ENCODE results near the gene FASN. TPM values are rescaled to one million over a fixed set of nuclear protein-coding genes. Genes with fewer than 3 reads are reported as not detected.
A peak's percentile ranks its signal among the peaks of the same experiment; 100 is the strongest.

FASN gene
- total and polyA plus RNA-seq, 2 of the 13 experiments (the other 11 are each of a cell fraction or from before 2014, with no cell fraction given), result 51.7 to 101 TPM

GRCh38 chr17:82103553-82104451, 5.8 kb upstream of the FASN start:
- no peaks in the 10 kb centered on the region for H4K20me1 ChIP-seq (ENCODE audit: insufficient read depth, low read length)
- intact Hi-C loops (cut with micrococcal nuclease; ENCODE audit: unreplicated experiment) (loop anchor here (2.0 to 10.0 kb wide), 2 partner anchors 67 to 131 kb away; partner anchors contain the start of gene DCXR), in situ Hi-C loops (cut with HindIII; ENCODE audit: extremely low pct_ligation_motif_present, low pct_unique_long_range_greater_than_20kb) (no loop called here)
- DNase-seq (ENCODE audit: low spot score) (peak; percentile 90), ATAC-seq (peak; percentile 29), FAIRE-seq (peak; percentile 93)
- H3K36me3 ChIP-seq (replicated peaks in 1 of 2; ENCODE audit: control insufficient read depth in 1 of 2, insufficient read depth in 2 of 2, low read length in 2 of 2), result no peaks in the 10 kb centered on the region
- H3K4me1 ChIP-seq (ENCODE audit: insufficient read depth, low read length), result peaks cover 88% of the 10 kb centered on the region
- peaks cover 21% of the 10 kb centered on the region for H3K79me2 ChIP-seq (ENCODE audit: insufficient read depth, low read length)
- peak overlapping the region; percentile 65 for H3K4me2 ChIP-seq (ENCODE audit: low read depth, low read length)
- peak overlapping the region; percentile 65 for H3K9ac ChIP-seq (ENCODE audit: insufficient read depth, low read depth, low read length)
- ChIA-PET POLR2A (interaction anchor here (0.7 to 5.9 kb wide), 16 partner anchors 13 to 420 kb away, joined by 3 to 61 read pairs (median 3); partner anchors contain the start of genes ARL16, CENPX, DCXR and DUS1L), CTCF (ENCODE audit: low intra/inter-chr PET ratio, low total read pairs) (no interaction called here)
- H3K27ac ChIP-seq (ENCODE audit: extremely low read length, insufficient read depth, low read length), result peak overlapping the region; percentile 81
- BruUV-seq (replicated peaks), result no TSS peak
- H3K9me3 ChIP-seq (ENCODE audit: low read length), result no peaks in the 10 kb centered on the region
- H2AFZ ChIP-seq (ENCODE audit: low read length), result no peak overlapping the region
- H3K4me3 ChIP-seq (replicated peaks in 1 of 3; ENCODE audit: insufficient read depth in 1 of 3, low read depth in 2 of 3, low read length in 3 of 3), result peak overlapping the region; percentile 4 to 63 (median 25)
- 0% methylated on average over 21 of the region's 24 CpGs for WGBS (ENCODE audit: low lambda C conversion rate)
- no peaks in the 10 kb centered on the region for H3K27me3 ChIP-seq (ENCODE audit: control insufficient read depth in 1 of 2, insufficient read depth in 2 of 2, low read length in 2 of 2)
- TF ChIP-seq ZNF501 (CRISPR knock-in tag; IDR thresholded peaks at IDR 0.05) (peak; percentile 62), ZEB1 (IDR thresholded peaks at IDR 0.05; ENCODE audit: insufficient replicate concordance, low read depth) (no peak), GPN1 (CRISPR knock-in tag; IDR thresholded peaks at IDR 0.05; ENCODE audit: borderline replicate concordance) (no peak), NFYB (CRISPR knock-in tag; IDR thresholded peaks at IDR 0.05) (0 out of 2 replicates have a peak, but pooled peaks have one; percentile 27), ZNF180 (CRISPR knock-in tag; IDR thresholded peaks at IDR 0.05; ENCODE audit: borderline replicate concordance, low read depth) (no peak), ZNF12 (CRISPR knock-in tag; IDR thresholded peaks at IDR 0.05) (peak; percentile 72; the same call in 1 of the 2 replicates), ISL2 (CRISPR knock-in tag; IDR thresholded peaks at IDR 0.05) (no peak; the same call in 1 of the 2 replicates), SRSF1 (optimal IDR thresholded peaks at IDR 0.05; ENCODE audit: low read depth, low read length) (peak; percentile 42), ZNF468 (CRISPR knock-in tag; IDR thresholded peaks at IDR 0.05) (peak; percentile 29), FIP1L1 (IDR thresholded peaks at IDR 0.05; ENCODE audit: borderline replicate concordance, insufficient read depth, low read depth, low read length) (0 out of 2 replicates have a peak, but pooled peaks have one; percentile 28), SIN3A (IDR thresholded peaks at IDR 0.05; ENCODE audit: borderline replicate concordance, low read depth, low read length) (no peak), ZBTB7B (CRISPR knock-in tag; IDR thresholded peaks at IDR 0.05) (peak; percentile 86; the same call in 1 of the 2 replicates), JUN (CRISPR knock-in tag; IDR thresholded peaks at IDR 0.05) (no peak), ZFP36L1 (CRISPR knock-in tag; IDR thresholded peaks at IDR 0.05) (peak; percentile 95), ZNF563 (CRISPR knock-in tag; IDR thresholded peaks at IDR 0.05) (peak; percentile 67; the same call in 1 of the 2 replicates), SNAPC2 (CRISPR knock-in tag; IDR thresholded peaks at IDR 0.05) (peak; percentile 85), ZNF619 (CRISPR knock-in tag; IDR thresholded peaks at IDR 0.05) (peak; percentile 89), CCDC6 (CRISPR knock-in tag; IDR thresholded peaks at IDR 0.05) (peak; percentile 82; the same call in 1 of the 2 replicates), NFATC3 (CRISPR knock-in tag; IDR thresholded peaks at IDR 0.05) (peak; percentile 53; the same call in 1 of the 2 replicates)
- TF ChIP-seq, protein P1, sequence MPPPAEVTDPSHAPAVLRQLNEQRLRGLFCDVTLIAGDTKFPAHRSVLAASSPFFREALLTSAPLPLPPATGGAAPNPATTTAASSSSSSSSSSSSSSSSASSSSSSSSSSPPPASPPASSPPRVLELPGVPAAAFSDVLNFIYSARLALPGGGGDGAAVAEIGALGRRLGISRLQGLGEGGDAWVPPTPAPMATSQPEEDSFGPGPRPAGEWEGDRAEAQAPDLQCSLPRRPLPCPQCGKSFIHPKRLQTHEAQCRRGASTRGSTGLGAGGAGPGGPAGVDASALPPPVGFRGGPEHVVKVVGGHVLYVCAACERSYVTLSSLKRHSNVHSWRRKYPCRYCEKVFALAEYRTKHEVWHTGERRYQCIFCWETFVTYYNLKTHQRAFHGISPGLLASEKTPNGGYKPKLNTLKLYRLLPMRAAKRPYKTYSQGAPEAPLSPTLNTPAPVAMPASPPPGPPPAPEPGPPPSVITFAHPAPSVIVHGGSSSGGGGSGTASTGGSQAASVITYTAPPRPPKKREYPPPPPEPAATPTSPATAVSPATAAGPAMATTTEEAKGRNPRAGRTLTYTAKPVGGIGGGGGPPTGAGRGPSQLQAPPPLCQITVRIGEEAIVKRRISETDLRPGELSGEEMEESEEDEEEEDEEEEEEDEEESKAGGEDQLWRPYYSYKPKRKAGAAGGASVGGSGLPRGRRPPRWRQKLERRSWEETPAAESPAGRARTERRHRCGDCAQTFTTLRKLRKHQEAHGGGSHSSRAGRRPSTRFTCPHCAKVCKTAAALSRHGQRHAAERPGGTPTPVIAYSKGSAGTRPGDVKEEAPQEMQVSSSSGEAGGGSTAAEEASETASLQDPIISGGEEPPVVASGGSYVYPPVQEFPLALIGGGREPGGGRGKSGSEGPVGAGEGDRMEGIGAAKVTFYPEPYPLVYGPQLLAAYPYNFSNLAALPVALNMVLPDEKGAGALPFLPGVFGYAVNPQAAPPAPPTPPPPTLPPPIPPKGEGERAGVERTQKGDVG (CRISPR knock-in tag; IDR thresholded peaks at IDR 0.05; ENCODE audit: borderline replicate concordance), result no peak; the same call in 1 of the 2 replicates
- TF ChIP-seq, protein P2, sequence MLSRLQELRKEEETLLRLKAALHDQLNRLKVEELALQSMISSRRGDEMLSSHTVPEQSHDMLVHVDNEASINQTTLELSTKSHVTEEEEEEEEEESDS (CRISPR knock-in tag; IDR thresholded peaks at IDR 0.05; ENCODE audit: borderline replicate concordance), result no peak

Data from HepG2 (cell line).